Adipose tissue (tissue), 3 donors: Measurements from ENCODE around the gene WDR83. TPM values are rescaled to one million over a fixed set of nuclear protein-coding genes. Genes with fewer than 3 reads are reported as not detected.
"Not testable (repeated sequence)": the region's sequence is repeated elsewhere in the genome, so short reads cannot be mapped to it uniquely, and the experiment has no call there.

ENCODE experiments used
- H3K27ac ChIP-seq: one replicate; pipeline ENCODE4 v1.5.1; 2013; ENCODE audit warnings: low read depth, low read length
- WGBS, 3 donors: extraction: QIAGEN DNeasy Blood & Tissue Kit; methylation state at CpG; one replicate each; pipeline ENCODE4 v1.1.7; 2013; 5-methylcytosine and 5-hydroxymethylcytosine counted together
- polyA plus RNA-seq, 3 donors: library from polyadenylated mRNA; stranded (reverse); fragments of 200-250 nt; gene quantifications; one replicate each; pipeline ENCODE4 v1.2.3, GENCODE V29; 2013
- donor health status: healthy with polysubstance abuse.
- donor health status: Bipolar disorder and iron deficiency.
- donor health status: healthy.

WDR83 gene
- polyA plus RNA-seq, 3 donors: 11.0 to 16.3 (median 11.8) TPM

DNA sequence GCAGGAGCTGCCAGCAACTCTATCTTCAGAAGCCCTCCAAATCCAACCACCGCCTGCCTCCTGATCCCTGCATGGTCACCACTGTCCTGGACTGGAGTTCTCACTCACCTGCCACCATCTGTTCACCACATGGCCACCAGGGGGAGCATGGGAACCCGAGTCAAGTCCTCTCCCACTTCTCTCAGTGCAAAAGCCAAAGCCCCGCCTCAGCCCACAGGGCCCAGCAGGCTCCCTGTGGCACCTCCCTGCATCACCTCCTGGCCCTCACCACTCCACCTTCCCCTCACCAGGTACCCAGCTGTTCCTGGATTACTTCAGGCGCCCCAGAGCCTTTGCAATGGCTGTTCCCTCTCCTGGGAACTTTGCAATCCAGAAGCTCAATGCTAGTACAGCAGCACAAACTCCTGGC lies 9.8 kb downstream of the WDR83 start:
- H3K27ac ChIP-seq: no peak overlapping the region
- 14 to 34% (median 18%) methylated on average over 4 of the region's 4 CpGs for WGBS, 3 donors

GRCh38 chr19:12676928-12677327 lies 10.3 kb downstream of the WDR83 start:
- WGBS, 3 donors: 89 to 93% (median 91%) methylated on average over 12 of the region's 12 CpGs
- H3K27ac ChIP-seq: no peak overlapping the region

DNA sequence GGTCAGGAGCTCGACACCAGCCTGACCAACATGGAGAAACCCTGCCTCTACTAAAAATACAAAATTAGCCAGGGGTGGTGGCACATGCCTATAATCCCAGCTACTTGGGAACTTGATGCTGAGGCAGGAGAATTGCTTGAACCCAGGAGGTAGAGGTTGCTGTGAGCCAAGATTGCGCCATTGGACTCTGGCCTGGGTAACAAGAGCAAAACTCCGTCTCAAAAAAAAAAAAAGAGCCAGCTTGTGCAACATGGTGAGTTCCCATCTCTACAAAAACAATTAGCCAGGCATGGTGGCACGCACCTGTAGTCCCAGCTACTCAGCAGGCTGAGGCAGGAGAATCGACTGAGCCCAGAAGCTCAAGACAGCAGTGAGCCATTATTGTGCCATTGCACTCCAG lies 11.4 kb downstream of the WDR83 start:
- not testable (repeated sequence) for H3K27ac ChIP-seq
- WGBS, 3 donors: 75 to 90% (median 83%) methylated on average over 5 of the region's 5 CpGs

DNA sequence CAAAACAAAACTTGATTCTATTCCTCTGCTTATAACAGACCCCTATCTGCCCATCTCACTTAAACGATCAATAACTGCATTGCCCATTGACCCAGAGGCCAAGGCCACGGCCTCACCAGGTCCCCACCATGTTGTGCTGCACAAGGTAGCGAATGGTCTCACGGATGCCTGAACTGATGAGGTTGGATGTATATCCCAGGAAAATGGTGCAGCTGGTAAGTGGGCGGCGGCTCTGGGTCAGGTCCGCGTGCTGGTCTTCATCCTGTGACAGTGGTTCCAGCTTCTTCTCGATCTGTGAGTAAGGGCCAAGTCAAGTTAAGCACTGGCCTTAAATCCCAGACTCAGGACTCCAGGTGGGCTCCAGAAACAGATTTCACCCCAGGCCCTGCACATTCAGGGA lies 13.4 kb downstream of the WDR83 start:
- no peak overlapping the region for H3K27ac ChIP-seq
- WGBS, 3 donors: 88 to 95% (median 90%) methylated on average over 9 of the region's 9 CpGs

DNA sequence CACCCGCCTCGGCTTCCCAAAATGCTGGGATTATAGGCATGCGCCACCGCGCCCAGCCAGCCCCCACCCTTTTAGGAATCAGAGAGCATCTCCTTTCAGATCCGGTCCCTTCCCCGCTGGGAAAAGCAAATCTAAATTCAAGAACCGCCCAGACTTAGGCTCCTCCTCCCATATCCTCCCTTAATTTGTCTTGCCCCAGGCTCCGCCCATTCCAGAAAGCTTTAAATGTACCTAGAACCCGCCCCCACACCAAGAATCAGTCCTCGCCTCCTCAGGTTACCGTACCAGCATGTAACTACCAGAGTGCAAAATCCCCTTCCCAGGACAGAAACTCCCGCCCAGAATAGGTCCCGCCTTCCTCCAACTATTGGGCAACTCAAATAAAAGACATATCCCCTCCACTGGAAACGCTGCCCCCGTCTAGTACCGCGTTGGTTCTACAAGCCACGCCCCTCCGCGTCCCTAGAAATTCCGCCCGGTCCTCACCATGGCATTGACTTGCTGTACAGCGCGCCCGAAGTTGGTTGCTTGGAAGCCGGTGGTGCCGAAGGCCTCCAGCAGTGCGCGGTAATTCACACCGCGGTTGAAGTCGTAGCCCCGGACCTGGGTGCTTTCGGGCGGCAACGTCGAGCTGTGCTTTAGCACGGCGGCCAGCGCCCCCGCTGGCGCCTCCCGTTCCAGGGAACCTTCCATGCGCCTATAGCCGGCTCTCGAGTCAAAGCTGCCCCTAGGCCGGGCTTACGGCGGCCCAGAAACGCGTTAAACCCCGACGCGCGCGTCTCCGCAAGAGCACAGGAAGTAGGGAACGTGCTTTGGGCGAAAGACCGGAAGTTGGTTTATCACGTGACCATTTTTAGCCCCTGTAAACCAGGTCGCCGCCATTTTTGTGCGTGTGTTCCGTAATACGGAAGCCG lies 14.7 kb downstream of the WDR83 start, which contains the start of gene DHPS:
Gene DHPS (minus strand): TSS at position 807 of the 914 bp plus-strand sequence. CDS start 114 bp downstream, at position 693.
- 0 to 1% (median 0%) methylated on average over 68 of the region's 68 CpGs for WGBS, 3 donors

DNA sequence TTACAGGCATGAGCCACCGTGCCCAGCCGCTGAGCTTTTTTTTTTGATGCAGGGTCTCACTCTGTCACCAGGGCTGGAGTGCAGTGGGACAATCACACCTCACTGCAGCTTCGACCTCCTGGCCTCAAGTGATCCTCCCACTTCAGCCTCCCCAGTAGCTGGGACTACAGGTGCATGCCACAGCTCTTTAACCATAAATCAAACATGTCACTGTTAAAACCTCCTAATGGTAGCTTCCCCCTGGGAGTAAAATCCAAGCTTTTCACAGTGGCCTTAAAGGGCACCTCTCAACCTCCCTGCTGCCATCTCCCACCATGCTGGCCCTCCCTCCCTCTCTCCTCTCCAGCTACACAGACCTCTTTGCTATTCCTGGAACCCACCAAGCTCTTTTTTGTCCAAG lies 19.2 kb downstream of the WDR83 start:
- WGBS, 3 donors: 80 to 90% (median 90%) methylated on average over 3 of the region's 3 CpGs
- H3K27ac ChIP-seq: no peak overlapping the region

More for the DNA sequence above, 14.7 kb downstream of the WDR83 start, which contains the start of gene DHPS:
- H3K27ac ChIP-seq: peak within 1 kb of the TSS; percentile 99

GRCh38 chr19:12687496-12688196 lies 21.0 kb downstream of the WDR83 start, which contains the start of gene GNG14:
GNG14 (plus strand) TSS chr19:12687998; CDS start chr19:12688049, 51 bp downstream.
- WGBS, 3 donors: 85 to 92% (median 86%) methylated on average over 6 to 9 of the region's 9 CpGs
- H3K27ac ChIP-seq: no peak within 1 kb of the TSS

GRCh38 chr19:12689012-12689411 lies 22.4 kb downstream of the WDR83 start:
- WGBS, 3 donors: 86 to 90% (median 88%) methylated on average over 12 of the region's 12 CpGs
- no peak overlapping the region for H3K27ac ChIP-seq

- no peak overlapping the region for H3K27ac ChIP-seq
- 58 to 85% (median 71%) methylated on average over 26 of the region's 26 CpGs for WGBS, 3 donors
Observed at GRCh38 chr19:12689581-12690216, 23.1 kb downstream of the WDR83 start.

GRCh38 chr19:12692960-12693359 lies 26.4 kb downstream of the WDR83 start:
- WGBS, 3 donors: 85 to 87% (median 87%) methylated on average over 5 of the region's 5 CpGs
- no peak overlapping the region for H3K27ac ChIP-seq

DNA sequence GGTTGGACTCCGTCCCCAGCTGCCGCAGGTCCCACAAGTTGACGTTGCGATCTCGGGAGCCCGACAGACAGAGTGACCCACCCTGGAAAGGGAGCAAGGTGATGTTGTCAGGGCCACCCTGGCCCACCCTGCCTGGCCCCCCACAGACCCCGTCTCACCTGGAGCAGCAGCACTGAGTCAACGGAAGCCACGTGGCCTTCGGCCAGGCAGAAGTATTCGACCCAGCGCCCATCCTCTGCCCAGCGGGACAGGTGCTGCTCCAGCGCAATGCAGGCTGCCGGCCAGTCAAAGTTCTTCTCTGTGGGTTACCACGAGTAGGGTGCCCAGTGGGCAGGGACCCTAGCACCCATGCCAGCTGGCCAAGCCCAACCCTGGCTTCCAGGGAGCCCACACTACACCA lies 28.0 kb downstream of the WDR83 start:
- WGBS, 3 donors: 87 to 93% (median 92%) methylated on average over 16 of the region's 16 CpGs
- H3K27ac ChIP-seq: no peak overlapping the region

GRCh38 chr19:12695096-12695495 lies 28.5 kb downstream of the WDR83 start:
- WGBS, 3 donors: 67 to 74% (median 68%) methylated on average over 2 of the region's 2 CpGs
- no peak overlapping the region for H3K27ac ChIP-seq

GRCh38 chr19:12695514-12695913 lies 28.9 kb downstream of the WDR83 start:
- WGBS, 3 donors: 53 to 90% (median 73%) methylated on average over 1 of the region's 1 CpG
- no peak overlapping the region for H3K27ac ChIP-seq

DNA sequence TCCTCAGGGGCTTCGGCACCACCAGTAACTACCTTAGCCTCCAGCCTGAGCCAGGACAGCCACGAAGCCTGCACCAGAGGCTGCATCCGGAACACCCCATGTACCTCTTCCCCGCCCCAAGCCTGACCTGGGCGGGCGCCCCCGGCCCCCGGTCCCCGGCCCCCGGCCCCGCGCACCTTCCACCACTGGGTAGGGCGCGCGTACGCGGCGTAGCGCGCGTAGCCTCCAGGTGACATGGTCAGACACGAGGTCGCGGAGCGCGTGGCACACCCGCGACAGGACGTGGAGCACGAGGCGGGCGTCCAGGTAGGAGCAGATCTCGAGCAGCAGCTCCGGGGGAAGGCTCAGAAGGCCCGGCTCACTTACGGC lies 29.4 kb downstream of the WDR83 start:
- 2 to 4% (median 4%) methylated on average over 16 to 36 of the region's 36 CpGs for WGBS, 3 donors
- no peak overlapping the region for H3K27ac ChIP-seq

DNA sequence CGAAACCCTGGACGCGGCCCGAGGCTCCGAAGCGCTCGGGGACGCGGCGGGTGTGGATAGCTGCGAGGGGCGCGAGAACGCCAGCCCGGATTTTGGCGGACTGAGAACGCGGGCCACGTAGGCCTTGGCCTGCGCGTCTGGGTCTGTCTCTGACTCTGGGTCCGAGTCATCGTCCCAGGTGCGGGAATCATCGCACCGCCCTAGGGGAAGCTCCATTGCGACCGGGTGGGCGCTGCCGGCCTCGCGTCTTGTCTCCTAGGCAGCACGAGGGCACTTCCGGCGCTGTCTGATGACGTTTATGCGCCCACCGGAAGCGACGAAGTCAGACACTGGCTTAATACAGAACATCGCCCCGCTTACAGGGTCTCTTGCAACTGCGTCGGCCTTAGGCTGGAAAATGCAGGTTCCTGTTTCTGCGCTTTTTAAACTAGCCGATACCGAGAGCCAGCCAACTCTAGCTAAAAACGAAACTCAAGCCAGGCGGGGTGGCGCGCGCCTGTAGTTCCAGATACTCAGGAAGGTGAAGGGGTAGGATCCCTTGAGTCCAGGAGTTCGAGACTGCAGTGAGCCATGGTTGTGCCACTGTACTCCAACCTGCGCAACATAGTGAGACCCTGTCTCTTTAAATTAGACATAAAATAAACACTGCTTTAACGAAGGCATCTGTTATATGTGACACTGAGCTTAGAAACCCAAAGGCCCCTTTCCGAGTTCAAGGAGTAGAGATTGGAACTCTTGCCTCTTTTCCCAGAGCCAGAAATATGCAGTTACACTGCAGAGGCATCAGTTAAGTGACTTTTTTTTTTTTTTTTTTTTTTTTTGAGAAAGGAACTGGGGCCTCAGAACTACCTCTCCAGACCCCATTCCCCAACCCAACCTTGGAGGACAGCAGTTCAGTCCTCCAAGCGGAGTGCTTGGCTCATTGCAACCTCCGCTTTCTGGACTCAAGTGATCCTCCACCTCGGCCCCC lies 30.0 kb downstream of the WDR83 start, which contains the start of gene FBXW9:
Gene FBXW9 (minus strand): TSS at position 266 of the 970 bp plus-strand sequence. CDS start 50 bp downstream, at position 216.
- WGBS, 3 donors: 6 to 7% (median 6%) methylated on average over 54 to 59 of the region's 59 CpGs

DNA sequence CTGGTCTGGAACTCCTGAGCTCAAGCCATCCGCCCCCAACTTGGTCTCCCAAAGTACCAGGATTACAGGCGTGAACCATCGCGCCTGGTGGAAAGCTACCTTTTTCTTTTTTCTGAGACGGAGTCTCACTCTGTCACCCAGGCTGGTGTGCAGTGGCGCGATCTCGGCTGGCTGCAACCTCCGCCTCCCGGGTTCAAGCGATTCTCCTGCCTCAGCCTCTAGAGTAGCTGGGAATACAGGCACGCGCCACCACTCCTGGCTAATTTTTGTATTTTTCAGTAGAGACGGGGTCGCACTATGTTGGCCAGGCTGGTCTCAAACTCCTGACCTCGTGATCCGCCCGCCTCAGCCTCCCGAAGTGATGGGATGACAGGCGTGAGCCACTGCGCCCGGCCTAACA lies 30.8 kb downstream of the WDR83 start:
- H3K27ac ChIP-seq: not testable (repeated sequence)
- 95 to 97% (median 96%) methylated on average over 22 of the region's 22 CpGs for WGBS, 3 donors

More for the DNA sequence above, 30.0 kb downstream of the WDR83 start, which contains the start of gene FBXW9:
- H3K27ac ChIP-seq: peak within 1 kb of the TSS; percentile 51

DNA sequence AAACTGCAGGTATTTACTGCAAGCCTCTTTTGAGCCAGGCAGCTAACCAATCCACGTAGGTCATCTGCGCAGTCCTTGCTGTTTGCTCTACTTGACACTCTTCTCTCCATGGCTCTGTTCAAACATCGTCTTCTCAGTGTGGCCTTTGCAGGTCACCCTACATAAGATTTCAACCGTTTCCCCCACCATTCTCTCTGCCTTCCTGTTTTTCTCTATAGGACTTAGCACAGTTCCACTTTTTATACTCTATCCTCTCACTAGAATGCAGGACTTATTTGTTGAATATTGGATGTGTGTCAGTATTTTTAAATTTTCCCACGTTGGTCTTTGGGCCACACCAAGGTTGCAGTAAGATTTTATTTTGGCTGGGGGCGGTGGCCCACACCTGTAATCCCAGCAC lies 31.5 kb downstream of the WDR83 start:
- 65 to 87% (median 75%) methylated on average over 6 of the region's 6 CpGs for WGBS, 3 donors
- no peak overlapping the region for H3K27ac ChIP-seq
